H1 (cell line): ENCODE results near the gene SHQ1. TPM values are rescaled to one million over a fixed set of nuclear protein-coding genes. Genes with fewer than 3 reads are reported as not detected.

ENCODE experiments used
- CHD7 ChIP-seq: fragments of 300-600 bp; sonication (generic); IDR thresholded peaks from 2 replicates; pipeline ENCODE4 v1.7.1; 2012; ENCODE audit warnings: low read length, moderate library complexity, mild to moderate bottlenecking, inconsistent platforms; ENCODE audit not compliant: insufficient replicate concordance
- CTCF ChIP-seq, 3 experiments: IDR thresholded peaks; 1 replicate in 2 of 3; 2 replicates in 1 of 3; pipeline versions ENCODE4 v1.5.1 to v1.6.1; 2011; ENCODE audit warnings: low read length in 3 of 3, mild to moderate bottlenecking in 3 of 3, inconsistent platforms in 2 of 3, low read depth in 1 of 3, moderate library complexity in 1 of 3; ENCODE audit not compliant: insufficient read depth in 1 of 3; ENCODE audit errors: control extremely low read depth in 1 of 3
- POLR2AphosphoS5 ChIP-seq: IDR thresholded peaks from 2 replicates; pipeline ENCODE4 v1.6.1; 2011; ENCODE audit warnings: low read depth, low read length
- SIRT6 ChIP-seq: IDR thresholded peaks from one replicate; pipeline ENCODE4 v1.7.1; 2012; ENCODE audit warnings: low read length, inconsistent platforms
- SUZ12 ChIP-seq: fragments of 200-600 bp; sonication (generic); IDR thresholded peaks from 2 replicates; pipeline ENCODE4 v1.6.1; 2012; ENCODE audit warnings: mild to moderate bottlenecking, inconsistent platforms, low read length, moderate library complexity, mixed read lengths
- polyA plus RNA-seq, 7 experiments: library from polyadenylated mRNA; depleted of rRNA in 3 of 7; stranded (reverse) in 5 of 7; unstranded in 2 of 7; fragments of >200 nt in 5 of 7; fragments of 200-250 nt in 2 of 7; gene quantifications; 1 replicate in 5 of 7; 2 replicates in 1 of 7; 4 replicates in 1 of 7; pipeline versions ENCODE4 v1.2.1 to v1.2.3, GENCODE V29; 2011 to 2013; ENCODE audit warnings: missing spikeins in 2 of 7, mixed read lengths in 2 of 7
- total RNA-seq: library from RNA; stranded (reverse); fragmentation: NEBNext Ultra II Directional; extraction: Animal tissue kit (Norgen Biotek cat#: 25700); gene quantifications from 2 replicates; pipeline ENCODE4 v1.2.1, GENCODE V29; 2021

The SHQ1 gene
- total and polyA plus RNA-seq, 2 of the 8 experiments (the other 6 are each of a cell fraction or from before 2014, with no cell fraction given) = 10.7 to 34.4 TPM

- TF ChIP-seq CHD7 (no peak), CTCF (IDR thresholded peaks at IDR 0.05; ENCODE audit: control extremely low read depth in 1 of 3, insufficient read depth in 1 of 3, low read depth in 1 of 3, low read length in 3 of 3) (no peak), SUZ12 (no peak), SIRT6 (no peak), POLR2AphosphoS5 (no peak)
Observed at GRCh38 chr3:72800869-72801268, 47.4 kb downstream of the SHQ1 start (continued).
